ENCODE results near the gene RTP1. TPM values are rescaled to one million over a fixed set of nuclear protein-coding genes. Genes with fewer than 3 reads are reported as not detected.

RTP1 gene
- total and polyA plus RNA-seq, 7 donors = not detected

DNA sequence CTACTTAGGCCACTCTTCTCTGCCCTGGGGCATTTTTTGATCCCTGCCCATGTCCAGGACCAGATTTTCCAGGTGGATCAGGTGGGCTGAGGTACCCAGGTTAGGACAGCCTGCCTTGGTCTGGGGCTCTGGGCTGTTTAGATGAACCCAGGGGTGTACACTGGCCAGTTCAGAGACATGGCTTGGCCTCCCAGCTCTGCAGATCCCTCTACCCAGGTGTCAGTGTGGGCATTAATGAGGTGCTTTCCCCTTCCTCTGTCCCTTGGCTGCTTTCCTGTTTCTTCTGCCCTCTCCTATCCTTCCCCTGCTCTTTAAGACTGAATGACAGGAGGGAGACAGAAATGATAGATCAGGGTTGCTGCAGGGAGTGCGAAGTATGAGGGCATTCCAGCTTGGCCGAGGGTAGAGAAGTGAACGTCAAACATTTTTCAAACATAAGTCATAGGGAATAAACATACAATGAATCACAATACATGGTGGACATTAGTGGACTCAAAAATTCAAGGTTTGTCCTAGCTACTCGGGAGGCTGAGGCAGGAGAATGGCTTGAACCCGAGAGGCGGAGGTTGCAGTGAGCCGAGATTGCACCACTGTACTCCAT is 30.5 kb downstream of the RTP1 start:
- no peak overlapping the region for H3K4me3 ChIP-seq
- no peaks in the 10 kb centered on the region for H3K9me3 ChIP-seq
- ATAC-seq (no peak), DNase-seq (no peak)
- no peaks in the 10 kb centered on the region for H3K36me3 ChIP-seq (ENCODE audit: insufficient read depth in 1 of 2, low read depth in 1 of 2)
- 89 to 93% (median 91%) methylated on average over 7 of the region's 7 CpGs for WGBS, 3 donors
- TF ChIP-seq, protein P1, sequence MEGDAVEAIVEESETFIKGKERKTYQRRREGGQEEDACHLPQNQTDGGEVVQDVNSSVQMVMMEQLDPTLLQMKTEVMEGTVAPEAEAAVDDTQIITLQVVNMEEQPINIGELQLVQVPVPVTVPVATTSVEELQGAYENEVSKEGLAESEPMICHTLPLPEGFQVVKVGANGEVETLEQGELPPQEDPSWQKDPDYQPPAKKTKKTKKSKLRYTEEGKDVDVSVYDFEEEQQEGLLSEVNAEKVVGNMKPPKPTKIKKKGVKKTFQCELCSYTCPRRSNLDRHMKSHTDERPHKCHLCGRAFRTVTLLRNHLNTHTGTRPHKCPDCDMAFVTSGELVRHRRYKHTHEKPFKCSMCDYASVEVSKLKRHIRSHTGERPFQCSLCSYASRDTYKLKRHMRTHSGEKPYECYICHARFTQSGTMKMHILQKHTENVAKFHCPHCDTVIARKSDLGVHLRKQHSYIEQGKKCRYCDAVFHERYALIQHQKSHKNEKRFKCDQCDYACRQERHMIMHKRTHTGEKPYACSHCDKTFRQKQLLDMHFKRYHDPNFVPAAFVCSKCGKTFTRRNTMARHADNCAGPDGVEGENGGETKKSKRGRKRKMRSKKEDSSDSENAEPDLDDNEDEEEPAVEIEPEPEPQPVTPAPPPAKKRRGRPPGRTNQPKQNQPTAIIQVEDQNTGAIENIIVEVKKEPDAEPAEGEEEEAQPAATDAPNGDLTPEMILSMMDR (IDR thresholded peaks at IDR 0.05) = no peak
- no peak overlapping the region for H3K27ac ChIP-seq
- no peaks in the 10 kb centered on the region for H3K4me1 ChIP-seq
- no peaks in the 10 kb centered on the region for H3K27me3 ChIP-seq (ENCODE audit: insufficient read depth in 3 of 3, low read length in 2 of 3)
- intact Hi-C loops (cut with DNase I) = no loop called here

DNA sequence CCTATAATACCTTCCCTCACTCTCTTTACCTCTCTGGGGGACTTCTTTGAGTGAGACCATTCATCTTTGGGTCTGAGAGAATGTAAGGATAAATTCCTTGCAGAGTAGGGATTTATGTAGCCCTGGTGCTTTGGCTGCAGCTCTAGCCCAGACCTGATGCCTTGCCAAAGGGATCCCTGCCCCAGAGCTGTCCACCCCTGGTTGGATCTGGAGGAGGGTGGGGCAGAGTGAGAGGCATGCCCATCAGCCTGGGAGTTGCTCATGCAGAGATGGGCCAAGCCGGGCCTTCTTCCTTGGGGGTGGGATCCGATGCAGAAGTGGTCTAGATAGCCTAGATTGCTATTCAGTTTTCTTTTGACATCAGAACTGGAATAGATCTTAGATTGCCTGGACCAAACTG is 31.5 kb downstream of the RTP1 start:
- Histone ChIP-seq H3K36me3 (ENCODE audit: insufficient read depth in 1 of 2, low read depth in 1 of 2) (no peaks in the 10 kb centered on the region), H3K27me3 (ENCODE audit: insufficient read depth in 3 of 3, low read length in 2 of 3) (no peaks in the 10 kb centered on the region), H3K9me3 (no peaks in the 10 kb centered on the region), H3K27ac (no peak overlapping the region), H3K4me1 (no peaks in the 10 kb centered on the region), H3K4me3 (no peak overlapping the region)
- TF ChIP-seq, protein P1 (IDR thresholded peaks at IDR 0.05) = no peak
- intact Hi-C loops (cut with DNase I) = no loop called here
- ATAC-seq (no peak), DNase-seq (no peak)
- 89 to 94% (median 90%) methylated on average over 2 of the region's 2 CpGs for WGBS, 3 donors

DNA sequence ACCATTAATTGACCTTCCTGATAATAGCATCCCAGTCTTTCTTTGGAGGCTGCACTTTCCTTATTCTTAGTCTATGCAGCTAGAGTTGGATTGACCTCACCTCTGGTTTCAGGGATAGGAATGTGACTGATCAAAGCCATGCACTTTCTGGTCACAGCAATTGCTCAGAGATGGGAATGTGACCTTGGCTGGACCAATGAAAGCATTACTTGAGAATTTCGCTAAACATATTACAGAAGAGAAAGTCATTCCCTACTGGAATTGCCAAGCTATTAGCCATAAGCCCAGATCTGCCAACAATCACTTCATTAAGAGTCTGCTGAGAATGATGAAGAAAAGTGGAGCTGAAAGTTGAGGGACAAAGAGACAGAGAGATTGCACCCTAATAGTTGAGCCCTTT is 32.7 kb downstream of the RTP1 start:
- WGBS, 3 donors = 88 to 96% (median 92%) methylated on average over 1 of the region's 1 CpG
- TF ChIP-seq, protein P1 (IDR thresholded peaks at IDR 0.05) = no peak
- DNase-seq = no peak
- no peaks in the 10 kb centered on the region for H3K4me1 ChIP-seq
- no peak overlapping the region for H3K4me3 ChIP-seq
- H3K36me3 ChIP-seq (ENCODE audit: insufficient read depth in 1 of 2, low read depth in 1 of 2) = no peaks in the 10 kb centered on the region
- H3K9me3 ChIP-seq = no peaks in the 10 kb centered on the region
- intact Hi-C loops (cut with DNase I) = no loop called here
- H3K27ac ChIP-seq = no peak overlapping the region
- no peak for ATAC-seq
- no peaks in the 10 kb centered on the region for H3K27me3 ChIP-seq (ENCODE audit: insufficient read depth in 3 of 3, low read length in 2 of 3)

DNA sequence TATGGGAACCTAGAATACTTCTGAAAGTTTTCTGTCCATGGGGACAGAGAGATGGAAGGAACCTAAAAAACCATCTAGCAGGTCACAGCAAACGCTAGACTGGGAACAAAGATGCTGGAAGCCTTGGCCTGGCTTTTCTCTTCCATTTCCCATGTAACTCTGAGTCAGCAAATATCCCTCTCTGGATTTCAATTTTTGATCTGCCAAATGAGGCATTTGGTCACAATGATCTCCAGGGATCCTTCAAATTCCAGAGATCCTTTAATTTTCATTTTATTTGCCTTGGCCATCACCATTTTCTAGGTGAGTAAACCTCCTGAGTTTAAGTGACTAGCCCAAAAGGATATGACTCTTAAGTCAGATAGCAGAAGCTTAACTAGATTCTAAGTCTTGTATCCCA is 39.7 kb downstream of the RTP1 start:
- 76 to 87% (median 87%) methylated on average over 1 of the region's 1 CpG for WGBS, 3 donors
- no peaks in the 10 kb centered on the region for H3K9me3 ChIP-seq
- no peaks in the 10 kb centered on the region for H3K4me1 ChIP-seq
- H3K36me3 ChIP-seq (ENCODE audit: insufficient read depth in 1 of 2, low read depth in 1 of 2) = no peaks in the 10 kb centered on the region
- ATAC-seq (no peak), DNase-seq (no peak)
- no peaks in the 10 kb centered on the region for H3K27me3 ChIP-seq (ENCODE audit: insufficient read depth in 3 of 3, low read length in 2 of 3)
- no peak overlapping the region for H3K4me3 ChIP-seq
- H3K27ac ChIP-seq = no peak overlapping the region
- intact Hi-C loops (cut with DNase I) = no loop called here
- TF ChIP-seq, protein P1 (IDR thresholded peaks at IDR 0.05) = no peak

DNA sequence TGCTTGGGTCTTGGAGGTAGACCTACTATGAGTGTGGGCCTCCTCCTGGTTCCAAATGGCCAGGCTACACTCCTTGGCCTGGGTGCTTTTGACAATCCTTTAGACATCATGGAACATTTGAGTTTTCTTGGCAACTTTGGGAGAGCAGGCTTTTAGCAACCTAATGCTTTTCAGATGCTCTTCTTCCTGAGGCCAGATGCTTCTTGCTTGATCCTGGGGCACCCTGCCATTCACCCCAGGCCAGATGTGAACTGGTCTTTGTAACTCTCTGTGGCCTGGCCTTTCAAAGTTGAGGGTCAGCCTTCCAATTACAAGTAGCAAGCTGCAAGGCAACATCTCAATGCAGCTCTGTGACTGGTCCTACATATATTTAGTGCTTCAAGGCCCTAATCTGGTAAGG is 40.5 kb downstream of the RTP1 start:
- ATAC-seq (no peak), DNase-seq (no peak)
- intact Hi-C loops (cut with DNase I) = no loop called here
- Histone ChIP-seq H3K36me3 (ENCODE audit: insufficient read depth in 1 of 2, low read depth in 1 of 2) (no peaks in the 10 kb centered on the region), H3K27me3 (ENCODE audit: insufficient read depth in 3 of 3, low read length in 2 of 3) (no peaks in the 10 kb centered on the region), H3K9me3 (no peaks in the 10 kb centered on the region), H3K4me3 (no peak overlapping the region), H3K4me1 (no peaks in the 10 kb centered on the region), H3K27ac (no peak overlapping the region)
- TF ChIP-seq, protein P1 (IDR thresholded peaks at IDR 0.05) = no peak
